Renal cortical epithelial cell (primary cell): ENCODE measurements around the gene ELMO2. TPM values are rescaled to one million over a fixed set of nuclear protein-coding genes. Genes with fewer than 3 reads are reported as not detected.
A peak's percentile ranks its signal among the peaks of the same experiment; 100 is the strongest.

Source experiments
- DNase-seq: peaks from one replicate; pipeline ENCODE4 v3.0.0-alpha.2; 2011; ENCODE audit warnings: low read depth
- total RNA-seq: library from RNA; depleted of rRNA; stranded (reverse); fragments of >200 nt; gene quantifications from 2 replicates; pipeline ENCODE4 v1.2.3, GENCODE V29; 2014

Gene ELMO2
- total RNA-seq, 1 donor from 2014 or later = 46.9 TPM

DNA sequence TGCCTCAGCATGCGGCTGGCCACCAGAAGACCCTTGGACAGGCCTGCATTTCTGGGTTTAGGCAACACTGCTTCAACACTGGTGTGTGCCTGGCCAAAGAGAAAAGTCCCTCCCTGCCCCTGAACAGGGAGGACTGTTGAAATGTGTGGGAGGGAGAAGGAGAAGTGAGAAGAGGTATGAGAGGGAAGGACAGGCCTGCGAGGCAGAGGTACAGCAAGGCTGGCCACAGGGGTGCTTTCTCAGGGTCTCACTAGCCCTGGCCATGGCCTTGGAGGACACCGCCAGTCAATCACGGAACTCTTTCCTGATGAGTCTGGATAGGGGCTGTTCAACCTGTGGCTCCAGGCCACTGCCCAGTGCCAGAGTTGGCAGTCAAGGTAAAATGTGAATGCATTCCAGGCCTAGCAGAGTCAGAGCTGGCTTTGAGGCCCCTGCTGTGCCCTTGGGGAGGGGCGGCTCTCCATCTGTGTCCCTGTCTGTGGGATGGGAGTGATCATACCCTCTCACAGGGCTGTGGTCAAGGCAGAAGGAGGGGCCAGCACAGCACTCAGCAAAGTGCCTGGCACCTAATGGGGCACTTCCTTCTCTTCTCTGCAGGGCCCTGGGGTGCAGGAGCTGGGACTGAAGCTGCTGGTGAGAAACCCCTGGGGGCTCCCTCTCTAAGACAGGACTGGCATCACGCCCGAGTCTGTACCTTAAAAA lies 54.9 kb downstream of the ELMO2 start:
- no peak for DNase-seq

DNA sequence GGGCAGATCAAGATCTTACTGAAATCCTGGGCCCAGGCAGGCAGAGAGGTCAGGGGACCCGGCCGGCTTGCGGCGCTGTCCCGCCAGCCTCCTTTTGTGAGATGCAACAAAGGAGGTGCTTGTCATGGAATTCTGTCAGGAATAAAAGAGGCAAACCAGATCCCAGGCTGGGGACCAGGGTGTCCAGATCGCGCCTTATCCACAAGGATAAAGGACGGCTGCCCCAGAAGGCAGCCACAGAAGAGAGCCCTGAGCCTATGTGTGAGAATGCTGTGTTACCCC lies 55.5 kb downstream of the ELMO2 start:
- no peak for DNase-seq

- DNase-seq = peak; percentile 83
Measured at GRCh38 chr20:46350201-46350985, 56.0 kb downstream of the ELMO2 start.

GRCh38 chr20:46349742-46350056 lies 56.7 kb downstream of the ELMO2 start:
- DNase-seq = peak; percentile 41

DNA sequence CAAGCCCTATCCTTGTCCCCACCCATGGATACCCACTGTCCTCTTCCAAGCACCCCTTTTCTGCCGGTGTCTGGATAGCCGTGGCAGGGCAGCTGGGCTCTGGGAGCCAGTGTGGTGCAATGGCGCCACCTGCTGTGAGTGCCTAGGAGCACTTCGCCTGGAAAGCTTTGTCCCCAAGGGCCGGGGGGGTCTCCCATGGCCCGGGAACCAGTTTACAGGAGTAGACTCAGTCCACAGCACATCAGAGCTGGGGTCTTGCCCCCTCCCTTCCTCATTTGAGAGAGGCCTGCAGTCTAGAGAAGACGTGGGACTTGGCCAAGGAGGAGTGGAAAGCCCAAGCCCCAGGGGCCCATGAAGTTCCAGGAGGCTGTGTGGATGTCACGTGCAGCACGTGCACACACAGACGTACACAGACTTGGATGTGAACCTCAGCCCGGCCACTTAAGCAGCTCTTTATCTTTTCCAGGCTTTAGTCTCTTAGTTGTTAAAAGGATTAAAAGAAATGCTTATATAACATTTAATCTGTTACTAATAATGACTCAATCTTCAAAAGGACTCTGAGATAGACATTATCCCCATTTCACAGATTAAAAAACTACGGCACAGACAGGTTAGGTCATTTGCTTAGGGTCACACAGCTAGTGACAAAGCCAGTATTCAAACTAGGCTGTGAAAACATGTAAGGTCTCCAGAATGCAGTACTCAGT lies 57.2 kb downstream of the ELMO2 start:
- no peak for DNase-seq

- no peak for DNase-seq
Measured at GRCh38 chr20:46347841-46348803, 58.3 kb downstream of the ELMO2 start.

- no peak for DNase-seq
Measured at GRCh38 chr20:46346770-46347169, 59.6 kb downstream of the ELMO2 start.

DNA sequence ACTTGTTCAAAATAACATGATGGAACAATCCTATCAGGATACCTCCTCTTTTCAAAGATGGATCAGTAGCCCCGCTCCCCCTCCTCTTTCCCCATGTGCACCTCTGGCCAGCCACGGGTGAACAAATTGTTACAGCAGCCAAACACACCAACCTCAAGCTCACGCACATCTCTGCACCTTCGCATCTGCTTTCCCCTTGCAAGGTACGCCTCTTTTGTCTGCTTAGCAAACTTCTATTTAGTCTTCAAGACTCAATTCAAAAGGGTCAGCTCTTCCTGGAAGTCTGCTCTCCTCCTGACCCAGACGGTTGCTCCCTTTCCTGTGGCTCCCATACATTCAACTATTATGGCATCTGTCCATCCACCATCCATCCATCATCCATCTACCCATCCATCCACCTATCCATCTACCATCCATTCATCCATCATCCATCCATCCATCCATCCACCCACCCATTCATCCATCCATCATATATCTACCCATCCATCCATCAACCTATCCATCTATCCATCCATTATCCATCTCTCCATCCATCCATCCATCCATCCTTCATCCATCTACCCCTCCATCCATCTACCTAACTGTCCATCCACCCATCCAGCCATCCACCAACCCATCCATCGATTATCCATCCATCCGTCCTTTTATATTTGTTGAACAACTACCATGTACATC lies 61.8 kb downstream of the ELMO2 start:
- DNase-seq = no peak

DNA sequence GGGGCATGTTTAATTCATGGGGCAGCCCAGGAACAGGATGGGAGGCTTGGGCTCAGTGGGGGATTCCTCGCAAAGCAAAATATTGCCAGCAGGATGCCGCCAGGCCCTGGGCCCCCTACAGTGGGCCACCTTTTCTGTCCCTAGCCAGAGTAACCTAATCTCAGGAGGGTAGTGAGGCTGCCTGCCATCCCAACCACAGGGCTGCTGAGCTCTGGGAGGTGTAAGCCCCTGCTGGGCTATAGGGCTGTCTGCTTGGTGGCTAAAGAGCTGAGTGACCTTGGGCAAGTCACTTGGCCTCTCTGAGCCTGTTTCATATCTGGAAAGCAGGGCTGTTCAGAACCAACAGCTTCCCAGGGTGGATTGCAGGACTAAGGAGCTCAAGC lies 62.4 kb downstream of the ELMO2 start:
- no peak for DNase-seq

- DNase-seq = no peak
Measured at GRCh38 chr20:46343348-46343974, 63.0 kb downstream of the ELMO2 start.

DNA sequence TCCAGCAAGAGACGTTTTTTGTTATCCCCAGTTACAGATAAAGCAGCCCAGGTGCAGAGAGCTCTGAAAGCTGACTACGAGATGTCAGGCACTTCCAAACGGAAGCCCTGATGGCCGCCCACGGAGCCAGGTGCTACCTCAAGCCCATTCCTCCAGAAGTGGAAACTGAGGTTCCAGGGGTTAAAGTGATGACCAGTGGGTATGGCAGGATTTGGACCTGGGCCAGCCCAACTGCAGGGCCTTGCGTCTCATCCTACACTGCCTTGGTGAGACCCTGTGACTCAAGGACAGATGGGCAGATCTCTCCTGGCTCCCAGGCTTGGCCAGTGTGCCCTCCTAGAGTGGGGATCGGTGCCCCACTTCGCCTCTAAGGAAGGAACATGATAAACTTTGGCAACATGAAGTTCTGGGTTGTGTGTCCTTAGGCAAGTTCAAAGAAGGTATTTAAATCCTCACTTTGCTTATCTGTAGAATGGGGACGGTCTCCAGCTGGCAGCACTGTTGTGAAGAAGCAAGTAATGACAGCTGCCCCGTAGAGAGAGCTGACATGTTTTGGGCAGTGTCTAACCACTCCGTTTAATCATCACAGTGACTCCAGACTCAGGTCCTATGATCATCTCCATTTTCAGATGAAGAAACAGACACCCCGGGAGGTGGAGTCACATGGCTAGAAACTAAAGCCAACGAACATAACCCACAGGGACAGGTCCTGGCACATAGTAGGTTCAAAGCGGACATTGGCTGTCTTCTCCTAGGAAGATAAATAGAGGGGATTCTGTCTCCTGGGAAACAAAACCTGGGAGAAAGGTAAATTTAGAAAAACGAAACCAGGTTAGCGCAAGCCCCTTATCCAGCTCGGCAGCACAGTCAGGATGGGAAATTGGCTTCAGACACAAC lies 63.7 kb downstream of the ELMO2 start:
- DNase-seq = no peak

DNA sequence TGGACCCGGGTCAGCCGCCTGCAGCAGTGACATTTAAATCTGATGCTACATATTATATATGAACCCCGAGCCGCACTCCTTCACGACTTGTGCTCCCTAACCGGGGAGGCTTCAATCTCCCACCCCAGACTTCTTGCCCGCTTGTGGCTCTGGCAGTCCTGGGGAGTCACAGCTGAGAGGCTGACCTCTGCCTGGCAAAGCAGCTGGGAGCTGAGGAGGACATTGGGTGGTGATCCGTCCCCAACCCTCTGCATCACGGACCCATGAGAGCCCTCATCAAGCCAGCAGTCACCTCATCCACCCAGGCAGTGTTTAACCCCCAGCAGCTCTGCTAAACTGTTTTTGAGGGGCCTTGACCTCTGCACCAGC lies 64.4 kb downstream of the ELMO2 start:
- no peak for DNase-seq

GRCh38 chr20:46341074-46342009 lies 65.1 kb downstream of the ELMO2 start:
- DNase-seq = no peak

- DNase-seq = no peak
Measured at GRCh38 chr20:46339037-46339436, 67.4 kb downstream of the ELMO2 start.

- no peak for DNase-seq
Measured at GRCh38 chr20:46336735-46337134, 69.7 kb downstream of the ELMO2 start.

- no peak for DNase-seq
Measured at GRCh38 chr20:46334303-46334904, 72.0 kb downstream of the ELMO2 start.

- DNase-seq = no peak
Measured at GRCh38 chr20:46333161-46333991, 73.0 kb downstream of the ELMO2 start.
